Measurements from ENCODE around the gene PKNOX2.

DNA sequence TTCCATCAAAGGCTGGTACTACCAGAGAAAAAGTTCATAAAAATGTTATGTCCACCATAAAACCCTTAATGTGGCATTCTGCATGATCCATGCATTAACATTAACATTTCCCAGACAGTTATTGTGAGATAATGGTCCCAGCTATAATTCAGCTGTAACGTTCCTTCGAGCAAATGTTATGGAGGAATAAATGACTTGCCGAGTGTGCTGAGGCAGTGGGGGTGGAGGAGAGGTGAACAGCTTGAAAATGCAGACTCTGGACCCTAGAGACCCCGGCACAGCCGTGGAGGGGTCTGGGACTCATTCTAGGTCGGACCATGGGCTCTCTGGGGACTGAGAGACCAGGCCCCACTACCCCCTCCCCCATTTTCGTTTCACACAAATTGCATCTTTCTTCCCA lies 141.9 kb downstream of the PKNOX2 start:
- TF ChIP-seq CTCF (IDR thresholded peaks at IDR 0.05) (no peak), POLR2AphosphoS5 (IDR thresholded peaks at IDR 0.05) (no peak), POLR2A (IDR thresholded peaks at IDR 0.05) (no peak)

Measured in transverse colon (tissue), 4 donors.